ENCODE measurements around the gene MVD.
"Not testable (repeated sequence)": the region's sequence is repeated elsewhere in the genome, so short reads cannot be mapped to it uniquely, and the experiment has no call there.

The MVD gene

DNA sequence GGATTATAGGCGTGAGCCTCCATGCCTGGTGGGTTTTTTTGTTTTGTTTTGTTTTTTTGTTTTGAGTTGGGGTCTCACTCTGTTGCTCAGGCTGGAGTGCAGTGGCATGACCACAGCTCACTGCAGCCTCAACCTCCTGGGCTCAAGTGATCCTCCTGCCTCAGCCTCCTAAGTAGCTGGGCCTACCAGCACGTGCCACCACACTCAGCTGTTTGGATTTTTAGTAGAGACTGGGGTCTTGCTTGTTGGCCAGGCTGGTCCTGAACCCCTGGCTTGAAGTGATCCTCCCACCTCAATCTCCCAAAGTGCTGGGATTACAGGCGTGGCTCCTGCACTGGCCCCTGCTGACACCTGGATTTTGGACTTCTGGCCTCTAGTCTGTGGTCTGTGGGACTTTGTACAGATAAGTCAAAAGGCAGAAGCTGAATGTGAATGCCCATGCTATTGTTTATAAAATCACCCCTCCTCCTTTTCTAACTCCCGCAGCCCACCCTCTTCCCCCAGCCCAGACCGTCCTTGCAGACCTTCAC lies 17.7 kb upstream of the MVD start:
- DNase-seq = no peak

DNA sequence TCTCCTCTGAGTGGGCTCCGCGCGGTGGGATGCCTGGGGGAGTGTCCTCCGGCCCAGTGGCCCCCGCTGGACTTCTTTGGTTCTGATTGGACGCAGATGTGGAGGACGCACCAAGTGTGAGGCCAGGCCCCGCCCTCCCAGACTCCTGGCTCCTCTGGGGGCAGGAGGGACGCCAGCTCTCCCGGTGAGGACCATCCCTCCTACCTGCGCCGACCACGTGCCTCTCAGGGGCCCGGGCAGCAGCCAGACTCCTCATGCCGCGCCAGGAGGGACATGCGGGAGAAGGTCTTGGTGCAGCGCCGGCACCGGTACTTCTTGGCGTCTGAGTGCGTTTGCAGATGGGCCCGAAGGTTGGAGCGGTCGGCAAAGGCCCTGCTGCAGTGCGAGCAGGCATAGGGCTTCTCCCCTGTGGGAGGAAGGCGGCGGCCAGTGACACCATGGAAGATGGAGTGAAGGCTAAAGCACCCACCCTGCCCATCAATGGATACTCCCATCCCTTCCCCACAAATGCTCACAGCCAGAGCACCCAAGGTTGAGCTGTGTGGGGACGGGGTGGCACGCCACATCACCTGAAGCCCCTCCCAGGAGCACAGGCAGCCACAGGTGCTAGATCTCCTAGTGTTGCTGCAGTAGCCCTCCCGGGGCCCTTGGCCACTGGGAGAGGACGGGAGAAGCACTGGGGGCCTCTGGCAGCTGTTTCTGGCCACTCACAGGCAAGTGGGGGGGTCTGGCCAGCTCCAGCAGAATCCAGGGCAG lies 15.5 kb upstream of the MVD start:
- no peak for DNase-seq

DNA sequence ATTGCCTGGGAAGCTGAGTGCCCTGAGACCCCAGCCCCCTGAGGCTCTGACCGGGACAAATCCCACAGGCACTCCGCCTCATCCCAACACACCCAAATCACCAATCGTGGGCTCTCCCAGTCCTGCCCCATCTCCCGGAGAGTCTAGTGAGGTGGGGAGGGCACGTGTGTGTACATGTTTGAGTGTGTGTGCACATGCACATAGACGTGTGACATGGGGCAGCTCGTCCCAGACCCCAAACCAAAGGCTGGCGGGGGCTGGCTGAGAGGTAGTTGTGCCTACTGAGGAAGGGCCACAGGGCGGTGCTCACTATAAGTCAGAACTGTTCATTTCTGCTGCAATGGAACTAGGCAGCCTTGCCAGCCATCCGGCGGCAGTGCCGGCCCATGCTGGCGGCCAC lies 14.8 kb upstream of the MVD start:
- DNase-seq = no peak

DNA sequence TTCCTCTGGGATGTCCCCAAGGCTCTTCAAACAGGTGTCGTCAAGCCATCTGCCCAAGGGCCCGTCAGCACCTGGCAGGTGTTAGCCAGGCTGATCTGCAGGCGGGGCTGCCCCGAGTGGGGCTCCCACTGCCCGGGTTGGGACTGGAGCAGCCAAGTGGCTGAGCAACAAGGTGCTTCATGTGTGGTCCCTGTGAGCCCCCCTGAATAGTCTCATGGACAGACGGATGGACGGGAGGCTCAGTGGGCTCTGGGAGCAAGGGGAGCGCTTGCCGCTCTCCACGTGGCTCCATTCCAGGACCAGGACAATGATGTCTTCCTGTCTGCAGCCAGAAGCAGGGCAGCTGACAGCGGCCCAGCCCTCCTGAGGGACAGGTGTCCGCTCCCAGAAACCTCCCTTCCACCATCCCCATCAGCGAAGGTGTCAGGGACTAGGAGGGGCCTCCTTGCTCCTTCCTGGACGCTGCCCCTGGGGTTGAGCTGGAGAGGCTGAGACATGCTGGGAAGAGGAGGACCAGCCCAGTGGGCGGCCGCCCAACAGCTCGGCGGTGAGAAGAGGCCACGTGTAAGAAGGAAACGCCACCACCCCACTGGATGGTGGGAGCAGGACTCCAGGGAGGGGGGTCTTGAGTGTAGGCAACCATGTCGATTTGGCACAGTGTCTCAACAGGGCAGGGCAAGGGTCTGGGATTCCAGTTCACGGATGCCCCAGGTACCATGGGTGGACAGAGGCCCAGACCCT lies 13.8 kb upstream of the MVD start:
- DNase-seq = no peak

- DNase-seq = no peak
Measured at GRCh38 chr16:88673716-88674379, 11.0 kb upstream of the MVD start.

DNA sequence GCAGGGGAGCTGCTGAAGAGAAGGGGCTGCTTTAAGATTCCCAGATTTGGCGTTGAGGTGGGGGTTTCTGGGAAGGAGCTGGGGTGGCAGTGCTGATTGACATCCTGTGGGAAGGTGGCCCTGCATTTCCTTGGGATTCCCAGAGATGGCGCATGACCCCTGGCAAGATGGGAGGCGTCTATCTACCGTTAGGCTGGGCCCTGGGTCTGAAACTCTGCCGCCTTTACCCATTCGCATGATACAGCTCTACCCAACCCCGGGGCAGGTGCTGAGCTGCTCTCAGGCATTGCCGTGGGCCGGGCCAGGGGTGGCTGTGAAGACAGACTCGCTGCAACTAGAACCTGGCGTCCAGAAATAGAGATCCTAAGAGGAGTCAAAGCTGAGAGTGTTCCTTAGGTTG lies 9.9 kb upstream of the MVD start:
- DNase-seq = no peak

GRCh38 chr16:88671806-88672205 lies 8.9 kb upstream of the MVD start:
- no peak for DNase-seq

DNA sequence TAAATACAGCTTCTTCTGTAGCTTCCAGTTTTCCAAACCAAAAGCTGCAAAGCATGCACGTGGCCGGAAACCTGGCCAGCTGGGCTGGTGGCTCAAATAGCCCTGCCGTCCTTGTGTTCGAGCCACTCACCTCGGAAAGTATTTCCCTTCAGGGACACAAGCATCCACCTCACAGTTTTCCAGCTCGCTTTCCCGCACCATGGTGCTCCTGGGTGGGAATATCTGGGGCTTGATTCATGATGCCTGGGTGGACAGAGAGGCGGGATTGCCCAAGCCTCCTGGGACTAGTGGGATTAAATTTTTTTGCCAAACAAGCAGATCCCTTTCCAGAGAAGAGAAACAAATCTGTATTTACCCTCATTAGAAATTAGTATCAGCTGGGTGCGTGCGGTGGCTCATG lies 7.1 kb upstream of the MVD start:
- DNase-seq = no peak

- DNase-seq = not testable (repeated sequence)
Measured at GRCh38 chr16:88669493-88669892, 6.6 kb upstream of the MVD start.

GRCh38 chr16:88667461-88667860 lies 4.6 kb upstream of the MVD start:
- no peak for DNase-seq

DNA sequence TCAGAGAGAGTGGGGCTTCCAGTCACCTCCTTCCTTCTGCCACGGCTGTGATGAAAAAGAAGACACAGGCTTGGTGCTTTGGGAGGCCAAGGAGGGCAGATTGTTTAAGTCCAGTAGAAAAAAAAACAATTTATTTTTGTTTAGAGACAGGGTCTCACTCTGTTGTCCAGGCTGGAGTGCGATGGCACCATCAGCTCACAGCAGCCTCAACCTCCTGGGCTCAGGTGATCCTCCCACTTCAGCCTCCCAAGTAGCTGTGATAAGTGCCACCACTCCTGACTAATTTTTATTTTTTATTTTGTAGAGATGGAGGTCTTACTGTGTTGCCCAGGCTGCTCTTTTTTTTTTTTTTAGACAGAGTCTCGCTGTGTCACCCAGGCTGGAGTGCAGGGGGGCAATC lies 2.7 kb upstream of the MVD start:
- no peak for DNase-seq

DNA sequence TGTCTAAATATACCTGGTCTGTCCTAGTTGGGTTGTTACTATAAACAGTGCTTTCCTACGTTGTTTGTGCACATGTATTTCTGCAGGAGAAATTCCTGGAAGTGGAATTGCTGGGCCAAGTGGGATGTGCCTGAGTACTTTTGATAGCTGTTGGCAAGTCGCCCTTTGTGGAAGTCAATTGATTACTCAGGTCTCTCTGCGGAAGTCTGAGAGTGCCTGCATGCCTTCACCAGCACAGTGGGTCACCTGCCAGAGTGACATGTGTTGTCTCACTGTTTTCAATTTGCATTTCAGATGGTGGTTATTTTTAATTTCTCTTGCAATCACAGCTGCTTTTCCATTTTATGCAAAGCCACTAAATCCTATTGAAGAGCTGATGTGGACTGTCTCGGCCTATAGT lies 2.3 kb upstream of the MVD start:
- DNase-seq = no peak

DNA sequence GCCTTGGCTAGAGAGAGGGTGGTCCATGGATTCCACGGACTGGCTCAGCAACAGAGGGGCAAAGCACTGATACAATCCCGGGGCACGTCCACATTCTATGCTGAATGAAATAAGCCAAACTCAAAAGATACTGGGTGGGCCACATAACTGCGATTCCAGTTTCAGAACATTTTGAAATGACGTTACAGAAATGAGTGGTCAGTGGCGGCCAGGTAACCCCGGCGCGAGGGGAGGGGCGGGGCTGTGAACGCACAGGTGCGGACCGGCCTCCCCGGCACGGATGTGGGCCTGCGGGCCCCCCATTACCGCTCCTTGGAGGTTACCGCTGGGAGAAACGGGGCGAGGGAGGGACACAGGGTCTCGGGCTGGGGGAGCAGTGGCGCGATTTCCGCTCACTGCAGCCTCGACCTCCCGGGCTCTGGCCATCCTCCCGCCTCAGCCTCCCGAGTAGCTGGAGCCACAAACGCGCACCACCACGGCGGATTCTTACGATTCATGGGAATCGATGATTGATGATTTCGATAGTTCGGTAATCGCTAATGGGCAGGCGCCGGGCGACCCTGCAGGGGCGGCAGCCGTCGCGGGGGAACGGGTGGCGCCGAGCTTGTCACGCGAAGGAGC lies 559 bp downstream of the MVD start:
- no peak for DNase-seq

DNA sequence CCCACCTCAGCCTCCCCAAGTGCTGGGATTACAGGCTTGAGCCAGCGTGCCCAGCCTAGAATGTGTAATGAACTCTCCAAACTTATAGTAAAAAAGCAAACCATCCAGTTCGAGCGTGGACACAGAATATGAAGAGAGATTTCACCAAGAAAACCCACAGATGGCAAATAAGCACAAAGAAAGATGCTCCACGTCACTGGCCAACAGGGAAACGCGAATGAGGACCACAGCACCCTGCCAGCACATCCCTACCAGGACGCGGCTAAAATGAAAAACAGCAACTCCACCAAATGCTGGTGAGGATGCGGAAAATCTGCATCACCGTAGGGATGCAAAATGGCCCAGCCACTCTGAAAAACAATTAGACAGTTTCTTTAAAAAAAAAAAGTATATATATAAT lies 1.4 kb downstream of the MVD start:
- no peak for DNase-seq

GRCh38 chr16:88659160-88659559 lies 3.7 kb downstream of the MVD start:
- DNase-seq = no peak

- no peak for DNase-seq
Measured at GRCh38 chr16:88658714-88659113, 4.2 kb downstream of the MVD start.

DNA sequence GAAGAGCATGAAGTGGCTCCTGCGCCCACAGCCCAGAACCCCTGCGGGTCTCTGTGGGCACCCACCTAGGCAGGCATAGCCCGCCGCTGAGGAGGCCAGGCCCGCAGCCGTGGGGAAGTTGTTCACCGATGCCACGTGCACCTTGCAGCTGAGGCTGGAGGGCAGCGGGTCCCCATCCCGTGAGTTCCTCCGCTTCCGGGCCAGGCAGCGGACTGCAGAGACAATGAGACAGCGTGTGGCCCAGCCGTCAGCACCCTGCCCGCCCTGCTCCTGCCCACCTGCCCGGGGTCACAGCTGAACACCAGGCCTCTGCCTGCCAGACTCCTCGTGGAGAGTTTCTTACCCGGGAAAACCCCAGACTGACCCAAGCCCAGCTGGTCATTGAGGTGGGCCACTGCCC lies 5.5 kb downstream of the MVD start:
- no peak for DNase-seq

DNA sequence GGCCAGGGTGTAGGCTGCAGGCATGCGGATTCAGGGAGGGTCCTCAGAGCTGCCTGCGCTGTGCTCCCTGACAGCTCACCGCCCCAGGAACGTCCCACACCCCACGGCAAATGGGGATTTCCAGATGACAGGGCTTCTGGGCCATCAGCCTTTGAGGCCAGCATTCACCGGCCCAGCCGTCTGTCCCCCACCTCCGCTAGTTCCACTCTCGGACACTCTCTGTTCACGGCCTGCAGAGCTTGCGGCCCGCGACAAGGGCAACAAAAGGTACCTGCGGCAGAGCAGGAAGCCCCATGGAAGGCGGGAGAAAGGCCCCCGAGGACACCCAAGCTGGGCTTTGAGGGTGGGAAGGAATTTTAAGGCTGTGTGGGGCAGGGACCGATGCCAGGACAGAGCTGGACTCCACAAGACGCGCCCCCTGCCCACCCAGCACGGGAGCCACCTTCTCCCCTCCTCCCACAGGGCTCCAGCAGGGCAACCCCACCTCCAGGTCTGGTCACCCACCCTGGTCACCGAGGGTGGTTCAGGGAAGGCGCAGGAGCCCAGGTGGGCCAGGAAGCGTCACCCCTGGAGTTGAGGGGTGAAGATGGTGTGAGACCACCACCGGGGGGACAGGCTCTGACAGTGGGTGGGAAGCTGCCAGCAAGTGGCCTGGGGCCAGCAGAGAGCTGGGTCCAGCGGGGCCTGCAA lies 6.5 kb downstream of the MVD start:
- no peak for DNase-seq

- DNase-seq = no peak
Measured at GRCh38 chr16:88655733-88656281, 7.1 kb downstream of the MVD start.

GRCh38 chr16:88655053-88655732 lies 7.7 kb downstream of the MVD start:
- no peak for DNase-seq

- DNase-seq = no peak
Measured at GRCh38 chr16:88654363-88655052, 8.4 kb downstream of the MVD start.

Data from NCI-H2081 treated with DMSO at 0.1 percent for 48 hours (cell line).